K562 (cell line): Measurements from ENCODE around the gene INSIG1. TPM values are rescaled to one million over a fixed set of nuclear protein-coding genes. Genes with fewer than 3 reads are reported as not detected.
A peak's percentile ranks its signal among the peaks of the same experiment; 100 is the strongest.

Source experiments
- ARID2 ChIP-seq: fragments of 450-650 bp; IDR thresholded peaks from 2 replicates; pipeline ENCODE4 v1.6.1; 2017; ENCODE audit warnings: antibody characterized with exemption, mild to moderate bottlenecking
- ATF1 ChIP-seq, 2 experiments: fragments of 450-650 bp in 1 of 2; IDR thresholded peaks; 2 replicates each; pipeline ENCODE4 v1.6.1; 2016; ENCODE audit warnings: missing compliant biosample characterization in 1 of 2, missing genetic modification characterization in 1 of 2
- DIDO1 ChIP-seq: fragments of 450-650 bp; IDR thresholded peaks from 2 replicates; pipeline ENCODE4 v1.6.1; 2016; ENCODE audit warnings: low read depth, missing biosample characterization, missing genetic modification characterization
- EP400 ChIP-seq: fragments of 450-650 bp; IDR thresholded peaks from 2 replicates; pipeline ENCODE4 v1.6.1; 2017; ENCODE audit warnings: antibody characterized with exemption, mild to moderate bottlenecking, moderate library complexity
- FOXP1 ChIP-seq: sonication (generic); formaldehyde crosslinking; IDR thresholded peaks from 2 replicates; pipeline ENCODE4 v1.8.0; 2022; ENCODE audit warnings: mild to moderate bottlenecking, missing genetic modification reagents
- HIVEP1 ChIP-seq: fragments of 250-450 bp; sonication (Bioruptor Pico); IDR thresholded peaks from 2 replicates; pipeline ENCODE4 v1.4.0; 2020; ENCODE audit warnings: mild to moderate bottlenecking
- JUND ChIP-seq, 2 experiments: IDR thresholded peaks; 2 replicates in 1 of 2; 3 replicates in 1 of 2; pipeline ENCODE4 v1.6.1; 2011; ENCODE audit warnings: borderline replicate concordance in 2 of 2, low read depth in 2 of 2, low read length in 2 of 2, improper control_type of control experiment in 1 of 2, missing biosample characterization in 1 of 2, missing genetic modification characterization in 1 of 2, missing genetic modification reagents in 1 of 2
- KDM5B ChIP-seq: fragments of 200-600 bp; sonication (generic); IDR thresholded peaks from 2 replicates; pipeline ENCODE4 v1.6.1; 2012; ENCODE audit warnings: low read depth, mild to moderate bottlenecking, moderate library complexity, low read length, control low read depth, inconsistent platforms; ENCODE audit not compliant: insufficient replicate concordance
- KLF1 ChIP-seq: fragments of 450-650 bp; IDR thresholded peaks from 2 replicates; pipeline ENCODE4 v1.6.1; 2016; ENCODE audit warnings: missing genetic modification characterization, missing compliant biosample characterization
- KLF10 ChIP-seq: fragments of 250-450 bp; sonication (Bioruptor Pico); IDR thresholded peaks from 2 replicates; pipeline ENCODE4 v1.6.1; 2021; ENCODE audit warnings: matching md5 sums
- MTF1 ChIP-seq: fragments of 250-450 bp; sonication (Bioruptor Pico); IDR thresholded peaks from 2 replicates; pipeline ENCODE4 v1.9.0; 2021; ENCODE audit warnings: moderate library complexity, mild to moderate bottlenecking, inconsistent platforms, borderline replicate concordance
- NR2C1 ChIP-seq, 2 experiments: fragments of 450-650 bp; IDR thresholded peaks; 2 replicates each; pipeline ENCODE4 v1.6.1; 2017; ENCODE audit warnings: mild to moderate bottlenecking in 2 of 2, antibody characterized with exemption in 1 of 2, inconsistent platforms in 1 of 2, missing compliant biosample characterization in 1 of 2, missing genetic modification characterization in 1 of 2
- OTX1 ChIP-seq: fragments of 450-650 bp; formaldehyde crosslinking; IDR thresholded peaks from 2 replicates; pipeline ENCODE4 v1.4.0; 2022; ENCODE audit warnings: mild to moderate bottlenecking
- PTRF ChIP-seq: fragments of 450-650 bp; IDR thresholded peaks from 2 replicates; pipeline ENCODE4 v1.6.1; 2016; ENCODE audit warnings: mild to moderate bottlenecking, missing genetic modification characterization, missing compliant biosample characterization
- RCOR1 ChIP-seq, 2 experiments: IDR thresholded peaks; 2 replicates each; pipeline ENCODE4 v1.6.1; 2012; ENCODE audit warnings: low read depth in 2 of 2, low read length in 2 of 2, borderline replicate concordance in 1 of 2, improper control_type of control experiment in 1 of 2
- RUNX1 ChIP-seq: sonication (generic); IDR thresholded peaks from 2 replicates; pipeline ENCODE4 v1.6.1; 2016; ENCODE audit warnings: antibody characterized with exemption, low read depth
- SMARCB1 ChIP-seq: IDR thresholded peaks from 2 replicates; pipeline ENCODE4 v1.6.1; 2011; ENCODE audit warnings: improper control_type of control experiment, low read depth; ENCODE audit not compliant: insufficient read length
- SMARCE1 ChIP-seq: fragments of 450-650 bp; IDR thresholded peaks from 2 replicates; pipeline ENCODE4 v1.7.1; 2016; ENCODE audit warnings: mild to moderate bottlenecking
- TEAD2 ChIP-seq: fragments of 450-650 bp; IDR thresholded peaks from 2 replicates; pipeline ENCODE4 v1.6.1; 2016; ENCODE audit warnings: missing genetic modification characterization, control low read depth, missing compliant biosample characterization
- ZNF324 ChIP-seq: fragments of 250-450 bp; sonication (Bioruptor Pico); IDR thresholded peaks from 2 replicates; pipeline ENCODE4 v1.4.0; 2020; ENCODE audit warnings: mild to moderate bottlenecking
- ZNF445 ChIP-seq: fragments of 250-450 bp; sonication (Bioruptor Pico); IDR thresholded peaks from 2 replicates; pipeline ENCODE4 v1.4.0; 2020; ENCODE audit warnings: low read depth, mild to moderate bottlenecking, moderate library complexity
- ZNF644 ChIP-seq: fragments of 200-800 bp; sonication (Bioruptor generic); IDR thresholded peaks from 2 replicates; pipeline ENCODE4 v1.6.1; 2016; ENCODE audit warnings: low read depth, missing genetic modification characterization, missing compliant biosample characterization
- polyA plus RNA-seq, 8 experiments: library from polyadenylated mRNA; depleted of rRNA in 4 of 8; stranded (reverse) in 5 of 8; unstranded in 3 of 8; fragments of >200 nt; fragmentation: Nextera tagmentation in 2 of 8; fragmentation: Illumina TruSeq in 1 of 8; extraction: Ambion mirVana in 2 of 8; extraction: Trizol in 1 of 8; gene quantifications; 2 replicates each; pipeline versions ENCODE4 v1.2.1 to v1.2.3, GENCODE V29; 2011 to 2014; ENCODE audit warnings: inconsistent platforms in 1 of 8, missing spikeins in 1 of 8
- total RNA-seq, 7 experiments: library from RNA; depleted of rRNA in 6 of 7; stranded (reverse); fragments of >200 nt in 6 of 7; fragmentation: Illumina TruSeq in 2 of 7; extraction: Trizol in 2 of 7; gene quantifications; 2 replicates each; pipeline versions ENCODE4 v1.2.1 to v1.2.3, GENCODE V29; 2011 to 2021; ENCODE audit warnings: low replicate concordance in 1 of 7
- TF ChIP-seq, protein P1 (sequence below): fragments of 150-350 bp; conservative IDR thresholded peaks from 2 replicates; pipeline ENCODE4 v1.6.1; 2014; ENCODE audit warnings: low read length
- TF ChIP-seq, protein P2 (sequence below): sonication (generic); formaldehyde crosslinking; IDR thresholded peaks from 2 replicates; pipeline ENCODE4 v1.9.0; 2022; ENCODE audit warnings: mild to moderate bottlenecking, missing genetic modification reagents
- TF ChIP-seq, protein P3 (sequence below): fragments of 450-650 bp; formaldehyde crosslinking; IDR thresholded peaks from 2 replicates; pipeline ENCODE4 v1.4.0; 2020; ENCODE audit warnings: mild to moderate bottlenecking, mixed read lengths

The INSIG1 gene
- total and polyA plus RNA-seq, 9 of the 15 experiments (the other 6 are each of a cell fraction or from before 2014, with no cell fraction given) = 57.1 to 787 (median 238) TPM

DNA sequence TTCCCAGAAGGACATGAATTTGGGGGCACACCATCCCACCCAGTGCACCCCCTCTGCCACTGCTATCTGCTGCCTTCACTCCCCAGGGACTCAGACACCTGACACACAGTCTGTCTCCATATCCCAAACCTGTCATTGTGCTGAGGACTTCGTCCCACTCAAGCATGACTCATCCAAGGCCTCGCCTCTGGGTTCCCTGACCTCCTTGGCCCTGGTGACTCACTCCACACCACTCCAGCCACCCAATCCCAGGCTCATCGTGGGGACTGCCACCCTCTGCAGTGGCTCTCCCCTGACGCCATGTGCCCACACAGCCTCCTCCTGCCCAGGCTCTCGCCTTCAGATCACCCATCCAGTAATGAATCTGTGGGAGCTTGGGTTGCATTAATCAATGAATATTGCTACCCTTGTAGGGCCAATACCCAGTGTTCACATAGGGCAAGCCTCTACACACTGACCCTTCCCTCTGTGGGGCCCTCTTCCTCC lies 6.6 kb upstream of the INSIG1 start (continued):
- TF ChIP-seq PTRF (tag) = no peak
- peak; percentile 76 for TF ChIP-seq NR2C1 (IDR thresholded peaks at IDR 0.05)
- peak; percentile 75 for TF ChIP-seq NR2C1 (tag; IDR thresholded peaks at IDR 0.05)
- TF ChIP-seq, protein P1, sequence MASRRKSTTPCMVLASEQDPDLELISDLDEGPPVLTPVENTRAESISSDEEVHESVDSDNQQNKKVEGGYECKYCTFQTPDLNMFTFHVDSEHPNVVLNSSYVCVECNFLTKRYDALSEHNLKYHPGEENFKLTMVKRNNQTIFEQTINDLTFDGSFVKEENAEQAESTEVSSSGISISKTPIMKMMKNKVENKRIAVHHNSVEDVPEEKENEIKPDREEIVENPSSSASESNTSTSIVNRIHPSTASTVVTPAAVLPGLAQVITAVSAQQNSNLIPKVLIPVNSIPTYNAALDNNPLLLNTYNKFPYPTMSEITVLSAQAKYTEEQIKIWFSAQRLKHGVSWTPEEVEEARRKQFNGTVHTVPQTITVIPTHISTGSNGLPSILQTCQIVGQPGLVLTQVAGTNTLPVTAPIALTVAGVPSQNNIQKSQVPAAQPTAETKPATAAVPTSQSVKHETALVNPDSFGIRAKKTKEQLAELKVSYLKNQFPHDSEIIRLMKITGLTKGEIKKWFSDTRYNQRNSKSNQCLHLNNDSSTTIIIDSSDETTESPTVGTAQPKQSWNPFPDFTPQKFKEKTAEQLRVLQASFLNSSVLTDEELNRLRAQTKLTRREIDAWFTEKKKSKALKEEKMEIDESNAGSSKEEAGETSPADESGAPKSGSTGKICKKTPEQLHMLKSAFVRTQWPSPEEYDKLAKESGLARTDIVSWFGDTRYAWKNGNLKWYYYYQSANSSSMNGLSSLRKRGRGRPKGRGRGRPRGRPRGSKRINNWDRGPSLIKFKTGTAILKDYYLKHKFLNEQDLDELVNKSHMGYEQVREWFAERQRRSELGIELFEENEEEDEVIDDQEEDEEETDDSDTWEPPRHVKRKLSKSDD = no peak
- peak; percentile 61; the same call in 1 of the 2 replicates for TF ChIP-seq FOXP1 (CRISPR knock-in tag)
- TF ChIP-seq SMARCE1 = peak; percentile 99
- TF ChIP-seq, protein P2, sequence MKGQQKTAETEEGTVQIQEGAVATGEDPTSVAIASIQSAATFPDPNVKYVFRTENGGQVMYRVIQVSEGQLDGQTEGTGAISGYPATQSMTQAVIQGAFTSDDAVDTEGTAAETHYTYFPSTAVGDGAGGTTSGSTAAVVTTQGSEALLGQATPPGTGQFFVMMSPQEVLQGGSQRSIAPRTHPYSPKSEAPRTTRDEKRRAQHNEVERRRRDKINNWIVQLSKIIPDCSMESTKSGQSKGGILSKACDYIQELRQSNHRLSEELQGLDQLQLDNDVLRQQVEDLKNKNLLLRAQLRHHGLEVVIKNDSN (CRISPR knock-in tag) = peak; percentile 71
- no peak for TF ChIP-seq SMARCB1
- no peak for TF ChIP-seq KLF10 (CRISPR knock-in tag)
- TF ChIP-seq RCOR1 (IDR thresholded peaks at IDR 0.05; ENCODE audit: borderline replicate concordance in 1 of 2, low read depth in 2 of 2, low read length in 2 of 2) = peak; percentile 58 to 88; a peak in 3 of 4 replicates
- TF ChIP-seq HIVEP1 (CRISPR knock-in tag) = no peak
- peak; percentile 100 for TF ChIP-seq JUND (IDR thresholded peaks at IDR 0.05; ENCODE audit: borderline replicate concordance, low read depth, low read length)
- TF ChIP-seq JUND (tag; IDR thresholded peaks at IDR 0.05; ENCODE audit: borderline replicate concordance, low read depth, low read length) = peak; percentile 100
- no peak; the same call in 1 of the 2 replicates for TF ChIP-seq DIDO1 (tag)
- TF ChIP-seq ATF1 (CRISPR knock-in tag; IDR thresholded peaks at IDR 0.05) = no peak
- peak; percentile 76 for TF ChIP-seq ATF1 (tag; IDR thresholded peaks at IDR 0.05)
- TF ChIP-seq ZNF445 (CRISPR knock-in tag) = no peak
- no peak for TF ChIP-seq ZNF324
- peak; percentile 43; the same call in 1 of the 2 replicates for TF ChIP-seq EP400
- no peak for TF ChIP-seq ARID2
- no peak for TF ChIP-seq OTX1 (CRISPR knock-in tag)
- TF ChIP-seq KLF1 (tag) = no peak
- no peak for TF ChIP-seq ZNF644 (tag)
- no peak for TF ChIP-seq TEAD2
- no peak for TF ChIP-seq MTF1 (CRISPR knock-in tag)
- TF ChIP-seq RUNX1 = no peak
- TF ChIP-seq, protein P3, sequence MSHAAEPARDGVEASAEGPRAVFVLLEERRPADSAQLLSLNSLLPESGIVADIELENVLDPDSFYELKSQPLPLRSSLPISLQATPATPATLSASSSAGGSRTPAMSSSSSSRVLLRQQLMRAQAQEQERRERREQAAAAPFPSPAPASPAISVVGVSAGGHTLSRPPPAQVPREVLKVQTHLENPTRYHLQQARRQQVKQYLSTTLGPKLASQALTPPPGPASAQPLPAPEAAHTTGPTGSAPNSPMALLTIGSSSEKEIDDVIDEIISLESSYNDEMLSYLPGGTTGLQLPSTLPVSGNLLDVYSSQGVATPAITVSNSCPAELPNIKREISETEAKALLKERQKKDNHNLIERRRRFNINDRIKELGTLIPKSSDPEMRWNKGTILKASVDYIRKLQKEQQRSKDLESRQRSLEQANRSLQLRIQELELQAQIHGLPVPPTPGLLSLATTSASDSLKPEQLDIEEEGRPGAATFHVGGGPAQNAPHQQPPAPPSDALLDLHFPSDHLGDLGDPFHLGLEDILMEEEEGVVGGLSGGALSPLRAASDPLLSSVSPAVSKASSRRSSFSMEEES (CRISPR knock-in tag) = no peak
- TF ChIP-seq KDM5B = peak; percentile 10
